ENCODE results near the gene FGF13.

Gene FGF13

GRCh38 chrX:138711399-138712347 is at the start of gene FGF13:
Gene FGF13 (minus strand): TSS chrX:138711717. CDS start chrX:138711003, 714 bp downstream.
- no peak for FAIRE-seq

- no peak for FAIRE-seq
Observed at GRCh38 chrX:138759217-138759943, 47.9 kb upstream of the FGF13 start.

GRCh38 chrX:138756234-138756633 is 44.7 kb upstream of the FGF13 start:
- no peak for FAIRE-seq

- FAIRE-seq: no peak
Observed at GRCh38 chrX:138754861-138755260, 43.3 kb upstream of the FGF13 start.

- FAIRE-seq: no peak
Observed at GRCh38 chrX:138748480-138748879, 37.0 kb upstream of the FGF13 start.

GRCh38 chrX:138745196-138745595 is 33.7 kb upstream of the FGF13 start:
- no peak for FAIRE-seq

- FAIRE-seq: no peak
Observed at GRCh38 chrX:138742217-138742616, 30.7 kb upstream of the FGF13 start.

- FAIRE-seq: no peak
Observed at GRCh38 chrX:138740341-138740740, 28.8 kb upstream of the FGF13 start.

- FAIRE-seq: no peak
Observed at GRCh38 chrX:138723301-138723700, 11.8 kb upstream of the FGF13 start.

- FAIRE-seq: no peak
Observed at GRCh38 chrX:138719396-138719795, 7.9 kb upstream of the FGF13 start.

GRCh38 chrX:138718941-138719340 is 7.4 kb upstream of the FGF13 start:
- no peak for FAIRE-seq

- FAIRE-seq: no peak
Observed at GRCh38 chrX:138710866-138711341, 613 bp downstream of the FGF13 start.

GRCh38 chrX:138709886-138710791 is 1.4 kb downstream of the FGF13 start:
- FAIRE-seq: no peak

GRCh38 chrX:138708268-138708667 is 3.2 kb downstream of the FGF13 start:
- FAIRE-seq: no peak

GRCh38 chrX:138704596-138704995 is 6.9 kb downstream of the FGF13 start:
- FAIRE-seq: no peak

GRCh38 chrX:138704101-138704500 is 7.4 kb downstream of the FGF13 start:
- no peak for FAIRE-seq

GRCh38 chrX:138692591-138692990 is 18.9 kb downstream of the FGF13 start:
- no peak for FAIRE-seq

GRCh38 chrX:138691186-138691585 is 20.3 kb downstream of the FGF13 start:
- no peak for FAIRE-seq

- no peak for FAIRE-seq
Observed at GRCh38 chrX:138690591-138690990, 20.9 kb downstream of the FGF13 start.

- no peak for FAIRE-seq
Observed at GRCh38 chrX:138683600-138683999, 27.9 kb downstream of the FGF13 start.

GRCh38 chrX:138669693-138670092 is 41.8 kb downstream of the FGF13 start:
- FAIRE-seq: no peak

- FAIRE-seq: no peak
Observed at GRCh38 chrX:138664466-138664865, 47.1 kb downstream of the FGF13 start.

GRCh38 chrX:138664016-138664415 is 47.5 kb downstream of the FGF13 start:
- no peak for FAIRE-seq
